GM19099 (cell line): ENCODE measurements around the gene KDM4F.

Source experiments
- POLR2A ChIP-seq: IDR thresholded peaks from 3 replicates; pipeline ENCODE4 v1.6.1; 2011; ENCODE audit warnings: low read depth; ENCODE audit not compliant: insufficient read length; ENCODE audit errors: extremely low read depth

Gene KDM4F

GRCh38 chr11:95084509-95084908 lies 35.3 kb downstream of the KDM4F start:
- no peak for TF ChIP-seq POLR2A

DNA sequence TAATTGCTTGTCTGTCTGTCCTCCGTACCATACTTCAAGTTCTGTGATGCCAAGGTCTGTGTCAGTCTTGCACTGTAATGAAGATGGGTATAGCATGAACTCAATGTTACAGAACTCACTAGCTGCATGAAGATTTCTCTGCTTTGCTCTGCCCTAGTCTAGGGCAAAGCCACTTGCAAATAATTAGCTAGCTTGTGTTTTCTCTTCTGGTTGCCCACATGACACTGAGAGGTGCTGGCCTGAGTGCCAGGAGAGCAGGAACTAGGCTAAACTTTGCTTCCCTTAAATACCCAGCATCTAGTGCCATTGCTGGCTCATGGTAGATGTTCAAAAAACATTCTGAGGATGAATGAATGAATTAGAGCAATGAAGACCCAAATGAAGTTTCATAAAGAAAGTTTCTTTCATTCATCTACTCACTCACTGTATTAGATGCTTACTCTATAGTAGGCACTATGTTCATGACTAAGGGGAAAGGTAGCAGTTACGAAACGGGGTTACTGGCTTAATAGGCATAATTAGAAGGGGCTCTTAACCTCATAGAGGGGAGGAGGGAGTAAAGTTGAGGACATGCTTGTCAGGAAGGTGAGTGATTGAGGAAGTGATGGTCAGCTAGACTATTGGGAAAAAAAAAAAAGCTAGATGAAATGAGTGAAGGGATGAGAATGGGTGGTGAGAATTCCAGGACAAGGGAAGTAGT lies 36.0 kb downstream of the KDM4F start:
- TF ChIP-seq POLR2A: no peak

GRCh38 chr11:95086151-95086550 lies 36.9 kb downstream of the KDM4F start:
- no peak for TF ChIP-seq POLR2A

- no peak for TF ChIP-seq POLR2A
These were observed 37.8 kb downstream of the KDM4F start for GRCh38 chr11:95086836-95087570.

GRCh38 chr11:95088946-95089619 lies 39.9 kb downstream of the KDM4F start:
- no peak for TF ChIP-seq POLR2A

DNA sequence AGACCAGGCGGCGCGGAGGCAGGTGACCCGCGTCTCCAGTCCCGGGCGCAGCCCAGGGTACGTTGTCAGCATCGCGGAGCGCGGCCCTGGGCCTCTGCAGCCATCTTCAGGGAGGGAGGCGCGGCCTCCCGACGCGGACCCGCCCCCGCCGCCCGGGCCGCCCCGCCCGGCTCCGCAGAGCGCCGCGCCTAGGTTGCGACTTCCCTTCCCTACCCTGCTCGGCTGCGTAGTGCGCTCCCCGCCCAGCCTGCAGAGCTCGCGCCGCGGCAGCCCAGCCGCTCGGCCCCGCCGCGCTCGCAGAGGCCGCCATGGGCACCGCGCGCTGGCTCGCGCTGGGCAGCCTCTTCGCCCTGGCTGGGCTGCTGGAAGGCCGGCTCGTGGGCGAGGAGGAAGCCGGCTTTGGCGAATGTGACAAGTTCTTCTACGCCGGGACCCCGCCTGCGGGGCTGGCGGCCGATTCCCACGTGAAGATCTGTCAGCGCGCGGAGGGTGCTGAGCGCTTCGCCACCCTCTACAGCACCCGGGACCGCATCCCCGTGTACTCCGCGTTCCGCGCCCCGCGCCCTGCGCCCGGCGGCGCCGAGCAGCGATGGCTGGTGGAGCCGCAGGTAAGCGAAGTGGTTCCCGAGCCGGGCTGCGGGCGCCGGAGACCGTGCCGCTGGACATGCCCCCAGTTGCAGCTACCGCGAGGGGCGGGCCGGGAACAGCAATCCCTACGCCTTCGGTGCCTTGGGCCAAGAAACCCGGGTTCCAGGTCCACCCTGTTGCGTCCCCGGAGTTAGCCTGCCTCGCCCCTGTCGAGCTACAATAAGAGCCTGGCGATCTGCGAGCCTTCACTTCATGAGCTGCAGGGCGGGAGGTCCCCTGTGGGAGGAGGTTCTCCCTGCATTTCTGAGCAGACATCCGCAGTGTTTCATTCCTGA lies 40.7 kb downstream of the KDM4F start, which contains the start of gene ENDOD1:
Gene ENDOD1, plus strand, starts transcription at position 227 of the 923 bp plus-strand sequence. Its CDS starts 82 bp downstream, at position 309.
- peak; percentile 91 for TF ChIP-seq POLR2A

- TF ChIP-seq POLR2A: no peak
These were observed 42.5 kb downstream of the KDM4F start for GRCh38 chr11:95091663-95092180.

- no peak for TF ChIP-seq POLR2A
These were observed 43.5 kb downstream of the KDM4F start for GRCh38 chr11:95092549-95093324.

GRCh38 chr11:95093548-95093947 lies 44.3 kb downstream of the KDM4F start:
- no peak for TF ChIP-seq POLR2A

DNA sequence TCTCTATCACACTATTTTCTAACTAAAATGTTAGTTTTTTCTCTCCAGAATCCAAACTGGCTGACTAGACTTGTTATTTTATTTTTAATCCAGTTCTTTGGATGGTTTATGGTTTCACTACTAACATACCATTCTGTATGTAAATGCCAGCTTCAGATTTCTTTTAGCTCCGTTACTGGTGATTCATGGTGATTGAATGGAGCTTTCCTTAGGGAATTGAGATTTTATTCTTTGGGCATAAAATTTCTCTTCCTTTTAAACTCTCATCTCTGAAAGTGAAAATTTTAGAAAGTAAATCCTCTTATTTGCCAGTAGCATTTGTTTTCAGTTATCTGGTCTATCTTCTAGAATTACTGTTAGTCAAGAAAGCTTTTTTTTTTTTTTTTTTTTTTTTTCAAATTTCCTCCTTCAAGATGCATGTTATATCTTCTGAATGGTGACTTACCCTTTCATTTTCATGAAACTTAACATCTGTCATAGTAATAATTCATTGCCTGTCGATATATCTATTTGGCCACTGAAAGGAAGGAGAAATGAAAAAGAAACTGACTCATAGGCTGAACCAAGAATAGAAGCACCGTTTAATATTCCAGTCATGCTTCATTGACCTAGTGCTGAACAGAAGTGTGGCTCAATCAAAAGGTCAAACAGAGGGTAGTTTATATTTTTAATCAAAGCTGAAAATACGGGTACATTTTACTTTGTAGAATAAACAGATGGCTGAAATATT lies 46.8 kb downstream of the KDM4F start:
- no peak for TF ChIP-seq POLR2A

DNA sequence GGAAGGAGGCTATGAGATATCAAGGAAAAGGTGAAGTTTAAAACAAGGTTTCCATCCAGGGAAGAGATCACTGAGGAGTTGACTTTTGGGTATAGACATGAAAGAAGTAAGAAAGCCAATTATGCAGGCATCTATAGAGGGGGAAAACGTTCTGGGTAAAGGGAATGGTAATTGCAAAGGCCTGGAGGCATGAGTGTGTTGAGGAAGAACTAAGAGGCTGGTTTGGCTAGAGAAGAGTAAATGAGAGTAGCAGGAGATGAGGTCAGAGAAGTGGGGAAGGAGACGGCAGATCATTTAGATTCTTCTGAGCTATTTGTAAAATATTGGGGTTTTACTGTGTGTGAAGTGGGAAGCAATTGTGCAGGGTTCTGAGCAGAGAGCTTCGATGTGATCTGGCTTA lies 48.0 kb downstream of the KDM4F start:
- no peak for TF ChIP-seq POLR2A

GRCh38 chr11:95098826-95099225 lies 49.6 kb downstream of the KDM4F start:
- TF ChIP-seq POLR2A: no peak

- no peak for TF ChIP-seq POLR2A
These were observed 51.0 kb downstream of the KDM4F start for GRCh38 chr11:95100191-95100648.
